GM18505 (cell line): ENCODE data around the gene OMA1.
A peak's percentile ranks its signal among the peaks of the same experiment; 100 is the strongest.
"Not testable (repeated sequence)": the region's sequence is repeated elsewhere in the genome, so short reads cannot be mapped to it uniquely, and the experiment has no call there.

Experiments
- ATAC-seq: cut with Tn5 transposase; IDR thresholded peaks from one replicate; pipeline ENCODE4 v1.9.1; 2021; ENCODE audit not compliant: unreplicated experiment
- POLR2A ChIP-seq: IDR thresholded peaks from 4 replicates; pipeline ENCODE4 v1.6.1; 2011; ENCODE audit warnings: borderline replicate concordance; ENCODE audit not compliant: insufficient read depth, insufficient read length; ENCODE audit errors: extremely low read depth

Gene OMA1

DNA sequence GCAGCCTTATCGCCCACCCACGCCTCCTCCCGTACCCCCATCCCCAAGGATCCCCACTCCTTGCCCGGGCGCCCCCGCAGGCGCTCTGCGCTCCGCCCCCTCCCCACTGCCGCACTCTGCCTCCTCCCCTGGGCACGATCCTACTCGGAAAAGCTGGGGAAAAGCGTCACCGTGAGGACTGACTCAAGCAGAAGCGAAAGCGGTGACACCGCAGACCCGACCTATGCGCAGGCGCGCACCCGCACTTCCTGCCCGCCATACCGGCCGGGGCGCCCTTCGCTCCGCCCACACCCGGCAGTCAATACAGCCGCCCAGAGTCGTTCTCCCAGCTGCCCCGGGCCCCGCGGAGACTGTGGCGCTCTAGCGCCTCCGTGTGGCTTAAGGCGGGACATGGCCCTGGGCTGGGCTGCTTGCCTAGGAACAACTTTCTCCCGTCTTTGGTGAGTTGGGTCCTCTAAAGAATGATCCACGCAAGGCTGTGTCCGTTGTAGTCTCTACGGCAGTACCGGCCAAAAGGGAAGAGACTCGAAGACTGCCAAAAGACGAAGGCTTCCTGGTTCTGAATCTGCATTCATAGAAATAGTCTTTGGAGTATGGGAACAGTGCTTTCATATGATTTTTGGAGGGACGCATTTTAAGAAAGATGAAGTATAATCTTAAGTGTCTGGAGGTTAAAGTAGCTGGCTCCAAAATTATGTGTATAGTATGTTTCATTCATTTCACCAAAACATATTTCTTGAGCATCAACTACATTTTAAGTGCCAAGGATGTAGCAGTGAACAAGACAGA lies at the start of gene OMA1:
Gene OMA1 (minus strand): TSS at position 207 of the 789 bp plus-strand sequence. CDS start 7,432 bp downstream, outside the sequence.
- TF ChIP-seq POLR2A: peak; percentile 93
- ATAC-seq: peak; percentile 96

DNA sequence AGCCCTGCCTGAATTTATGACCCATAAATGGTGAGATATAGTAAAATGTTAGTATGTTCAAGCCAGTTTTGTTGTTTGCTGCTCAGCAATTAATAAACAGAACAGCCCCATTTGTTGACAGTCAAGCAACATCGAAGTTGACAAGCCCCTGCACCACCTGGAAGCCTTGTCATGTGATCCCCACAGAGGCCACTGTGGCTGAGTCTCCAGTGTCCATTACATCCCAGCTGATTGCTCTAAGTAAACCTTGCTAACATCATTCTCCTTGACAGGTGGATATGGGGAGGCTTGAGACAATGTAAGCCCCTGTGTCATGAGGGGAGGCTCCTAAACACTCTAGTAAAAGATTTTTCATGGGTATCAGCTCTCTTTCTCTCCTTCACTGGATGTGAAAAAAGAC lies 48.0 kb upstream of the OMA1 start:
- no peak for ATAC-seq
- TF ChIP-seq POLR2A: no peak

DNA sequence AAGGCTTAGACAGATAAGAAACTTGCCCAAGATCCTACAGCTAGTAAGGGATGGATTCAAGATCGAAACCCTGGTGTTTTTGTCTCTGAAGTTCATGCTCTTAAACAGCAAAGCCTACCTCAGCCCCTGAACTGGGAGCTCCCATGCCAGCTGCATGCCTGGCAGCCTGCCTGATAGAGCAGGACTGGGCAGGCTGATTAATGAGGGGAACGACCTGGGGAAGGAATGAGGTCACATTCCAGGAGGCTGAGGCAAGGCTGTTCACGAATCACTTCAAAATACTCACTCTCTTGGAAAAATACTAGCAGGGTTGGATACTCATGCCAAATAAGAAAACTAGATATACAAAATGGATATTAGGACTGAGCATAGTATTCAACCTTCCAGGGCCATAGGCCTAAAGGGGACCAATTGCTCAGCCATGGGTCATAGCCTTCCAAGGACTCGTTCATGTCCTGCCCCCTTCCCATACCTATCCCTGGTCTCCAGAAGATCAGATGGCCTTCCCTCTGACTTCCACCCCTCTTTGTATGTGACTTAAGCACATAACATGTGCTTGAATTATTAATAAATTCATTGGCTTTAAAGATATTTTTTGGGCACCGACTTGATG lies 46.1 kb upstream of the OMA1 start:
- ATAC-seq: no peak

DNA sequence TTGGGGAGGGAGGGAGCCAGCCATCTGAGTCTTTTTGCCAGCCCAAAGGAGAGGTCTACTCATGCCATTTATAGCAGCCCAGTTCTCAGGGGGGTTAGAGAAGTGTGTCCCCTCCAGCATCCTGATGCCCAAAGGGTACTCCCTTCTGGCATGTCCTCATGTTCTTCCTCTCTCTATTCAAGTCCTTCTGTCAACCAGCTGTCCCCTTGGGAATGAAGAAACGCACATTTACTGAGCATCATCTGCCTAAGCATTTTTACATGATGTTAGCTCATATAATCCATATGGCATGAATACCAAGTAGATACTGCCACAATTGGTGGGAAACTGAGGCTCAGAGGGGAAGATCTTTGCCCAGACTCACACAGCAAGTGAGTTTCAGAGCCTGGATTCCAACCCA lies 45.3 kb upstream of the OMA1 start:
- no peak for TF ChIP-seq POLR2A
- no peak for ATAC-seq

More for the DNA sequence above, 46.1 kb upstream of the OMA1 start:
- no peak for TF ChIP-seq POLR2A

DNA sequence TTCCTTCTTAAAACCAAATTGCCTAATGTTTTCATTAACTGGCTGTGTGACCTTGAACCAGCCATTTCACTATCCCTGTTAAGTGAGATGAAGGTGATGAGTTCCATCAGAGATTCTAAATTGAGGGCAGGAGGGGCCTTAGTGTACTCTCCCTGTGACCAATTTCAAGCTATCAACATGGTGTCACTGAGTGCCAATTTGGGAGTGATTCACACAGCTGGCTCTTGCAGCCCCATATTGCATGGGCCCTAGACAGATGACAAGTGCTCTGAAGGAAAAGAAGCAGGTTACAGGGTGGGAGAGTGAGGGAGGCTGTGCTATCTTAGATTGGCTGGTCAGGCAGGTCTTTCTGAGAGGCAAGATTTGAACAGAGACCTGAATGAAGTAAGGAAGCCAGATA lies 43.5 kb upstream of the OMA1 start:
- no peak for ATAC-seq

DNA sequence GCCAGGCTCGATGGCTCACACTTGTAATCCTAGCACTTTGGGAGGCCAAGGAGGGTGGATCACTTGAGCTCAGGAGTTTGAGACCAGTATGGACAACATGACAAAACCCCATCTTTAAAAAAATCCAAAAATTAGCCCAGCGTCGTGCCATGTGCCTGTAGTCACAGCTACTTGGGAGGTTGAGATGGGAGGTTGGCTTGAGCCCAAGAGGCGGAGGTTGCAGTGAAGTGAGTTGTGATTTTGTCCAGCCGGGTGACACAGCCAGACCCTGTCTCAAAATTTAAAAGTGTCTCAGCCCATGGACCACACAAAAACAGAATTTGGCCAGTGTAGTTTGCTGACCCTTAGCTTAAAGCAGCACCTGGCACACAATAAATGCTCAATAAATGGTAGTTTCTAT lies 41.9 kb upstream of the OMA1 start:
- TF ChIP-seq POLR2A: no peak
- ATAC-seq: no peak

More for the DNA sequence above, 43.5 kb upstream of the OMA1 start:
- TF ChIP-seq POLR2A: no peak

DNA sequence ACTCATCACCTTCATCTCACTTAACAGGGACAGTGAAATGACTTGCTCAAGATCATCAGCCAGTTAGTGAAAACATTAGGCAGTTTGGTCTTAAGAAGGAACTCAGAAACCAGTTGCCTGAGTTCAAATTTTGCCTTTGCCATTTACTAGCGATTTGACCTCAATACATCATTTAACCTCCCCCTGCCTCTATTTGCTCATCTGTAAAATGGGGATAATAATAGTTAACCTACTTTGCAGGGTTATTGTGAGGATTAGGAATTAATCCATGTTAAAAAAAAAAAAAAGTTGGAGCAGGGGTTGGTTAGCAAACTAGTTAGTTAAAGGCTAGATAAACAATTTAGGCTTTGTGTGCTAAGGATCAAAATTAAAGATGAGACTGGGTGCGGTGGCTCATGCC lies 41.1 kb upstream of the OMA1 start:
- ATAC-seq: no peak
- no peak for TF ChIP-seq POLR2A

DNA sequence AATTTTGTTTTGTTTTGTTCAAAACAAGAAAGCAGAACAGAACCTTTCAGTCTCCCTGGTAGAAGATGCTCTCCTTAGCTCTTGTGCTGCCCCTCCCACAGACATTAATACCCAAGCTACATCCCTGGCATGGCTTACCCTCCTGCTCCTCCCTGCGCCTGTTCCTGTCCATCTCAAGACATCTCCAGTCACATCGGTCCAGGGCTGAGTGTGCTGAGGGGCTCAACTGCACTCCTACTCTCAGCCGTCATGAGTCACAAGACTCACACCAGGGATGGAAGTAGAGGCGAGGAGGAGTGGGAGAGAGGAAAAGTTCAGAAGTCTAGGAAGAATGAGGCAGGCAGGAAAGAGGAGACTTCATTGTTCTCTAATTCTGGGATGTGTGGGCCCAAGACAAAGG lies 39.7 kb upstream of the OMA1 start:
- no peak for ATAC-seq
- no peak for TF ChIP-seq POLR2A

DNA sequence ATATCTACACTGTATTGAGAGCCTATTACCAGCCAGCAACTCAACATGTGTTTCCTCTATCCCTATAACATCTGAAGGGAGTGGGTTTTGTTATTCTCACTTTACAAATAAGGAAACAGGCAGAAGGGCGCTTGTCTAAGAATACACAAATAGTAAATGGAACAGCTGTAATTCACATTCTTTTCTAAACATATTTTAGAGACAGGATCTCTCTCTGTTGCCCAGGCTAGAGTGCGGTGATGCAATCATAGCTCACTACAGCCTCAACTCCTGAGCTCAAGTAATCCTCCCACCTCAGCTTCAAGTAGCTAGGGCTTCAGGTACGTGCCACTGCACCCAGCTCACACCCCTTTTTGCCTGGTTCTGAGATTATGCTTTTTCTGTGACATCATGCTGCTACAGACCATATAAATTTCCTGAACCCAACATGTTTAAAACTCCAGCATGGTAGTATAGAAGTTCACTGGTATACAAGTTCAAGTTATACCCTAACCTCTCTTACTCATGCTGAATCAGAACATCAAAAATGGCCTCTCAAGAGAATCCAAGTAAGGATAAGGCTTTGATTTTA lies 39.1 kb upstream of the OMA1 start:
- no peak for TF ChIP-seq POLR2A
- ATAC-seq: no peak

DNA sequence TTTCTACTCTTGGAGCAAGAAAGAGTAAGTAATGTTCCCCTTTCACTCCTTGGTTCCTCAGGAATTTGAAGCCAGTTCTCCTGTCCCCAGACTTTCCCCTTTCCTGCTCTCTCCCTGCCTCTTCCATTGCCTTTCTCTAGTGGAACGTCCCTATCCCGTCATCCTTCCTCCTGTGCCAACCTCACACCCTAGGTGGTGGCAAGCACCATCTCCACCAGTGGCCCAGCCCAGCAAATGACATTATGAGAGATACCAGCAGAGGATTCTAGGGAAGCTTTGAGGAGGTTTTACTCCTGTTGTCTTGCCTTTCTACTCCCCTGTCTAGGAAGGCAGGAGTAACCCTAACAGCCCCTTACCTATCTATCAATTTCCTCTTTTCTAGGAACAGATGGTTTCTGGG lies 38.6 kb upstream of the OMA1 start:
- ATAC-seq: no peak

DNA sequence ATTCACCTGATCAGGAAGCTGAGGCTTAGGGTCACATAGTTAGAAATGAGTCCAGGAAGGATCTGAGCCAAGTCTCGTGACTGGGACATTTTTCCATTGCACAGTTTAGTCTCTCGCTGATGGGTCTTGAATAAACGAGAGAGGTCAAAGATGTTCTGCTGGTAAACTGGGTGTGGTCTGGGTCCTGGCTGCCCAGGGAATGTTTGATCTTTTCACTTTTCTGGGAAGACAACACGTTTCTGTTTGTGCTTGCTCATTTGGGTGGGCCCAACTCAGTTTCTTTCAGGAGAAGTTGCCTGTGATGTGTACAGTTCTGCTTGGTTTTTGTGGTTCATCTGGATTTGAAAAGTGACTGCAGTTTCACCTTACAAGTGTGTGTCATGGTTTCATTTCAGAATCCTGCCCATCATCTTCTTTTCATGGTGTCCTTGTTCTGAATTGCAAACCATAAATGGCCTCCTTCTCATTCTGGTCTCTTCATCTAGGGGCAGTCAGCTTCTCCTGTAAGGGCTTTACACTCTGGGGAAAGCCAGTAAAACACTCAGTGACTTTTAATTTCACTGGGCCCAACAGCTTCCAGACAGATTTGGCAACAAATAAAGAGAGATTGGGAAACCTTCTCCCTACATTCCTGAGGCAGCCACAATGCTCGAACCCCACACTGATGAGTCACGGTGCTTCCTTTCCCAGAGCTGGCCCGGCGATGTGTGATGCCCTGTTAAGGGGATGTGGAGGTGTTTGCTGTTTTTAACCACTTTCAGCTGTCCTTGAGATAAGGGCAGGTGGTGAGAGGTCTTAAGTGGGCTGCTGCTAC lies 37.8 kb upstream of the OMA1 start:
- no peak for TF ChIP-seq POLR2A
- no peak for ATAC-seq

More for the DNA sequence above, 38.6 kb upstream of the OMA1 start:
- TF ChIP-seq POLR2A: no peak

DNA sequence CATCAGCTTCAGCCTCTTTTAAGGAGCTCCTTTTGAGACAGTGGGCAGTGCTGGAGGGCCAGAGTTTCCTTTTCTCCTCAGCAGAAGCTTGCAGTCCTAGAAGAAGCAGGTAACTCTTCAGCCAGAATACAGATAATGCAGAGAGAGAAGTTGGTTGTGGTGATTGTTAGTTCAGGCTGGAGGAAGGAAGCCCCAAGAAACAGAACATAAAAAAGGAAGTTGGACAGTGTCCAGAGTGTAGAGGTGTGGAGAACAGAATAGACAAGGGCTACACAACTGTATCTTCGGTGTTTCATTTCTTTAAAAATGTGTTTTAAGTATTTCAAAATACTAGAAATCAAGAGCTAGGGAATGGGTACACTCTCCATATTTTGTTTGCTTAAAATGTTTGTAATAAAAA lies 37.0 kb upstream of the OMA1 start:
- ATAC-seq: no peak
- TF ChIP-seq POLR2A: no peak

DNA sequence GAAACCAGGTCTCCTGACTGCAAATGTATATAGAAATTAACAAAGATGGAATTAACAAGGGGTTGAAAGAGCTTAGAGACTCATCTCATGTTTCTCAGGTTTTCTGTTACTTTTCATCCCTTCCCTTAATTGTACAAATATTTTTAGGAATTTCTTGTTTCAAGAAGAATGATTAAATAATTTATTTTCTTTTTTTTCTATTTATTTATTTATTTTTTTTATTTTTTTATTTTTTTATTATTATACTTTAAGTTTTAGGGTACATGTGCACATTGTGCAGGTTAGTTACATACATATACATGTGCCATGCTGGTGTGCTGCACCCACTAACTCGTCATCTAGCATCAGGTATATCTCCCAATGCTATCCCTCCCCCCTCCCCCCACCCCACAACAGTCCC lies 35.6 kb upstream of the OMA1 start:
- not testable (repeated sequence) for ATAC-seq

DNA sequence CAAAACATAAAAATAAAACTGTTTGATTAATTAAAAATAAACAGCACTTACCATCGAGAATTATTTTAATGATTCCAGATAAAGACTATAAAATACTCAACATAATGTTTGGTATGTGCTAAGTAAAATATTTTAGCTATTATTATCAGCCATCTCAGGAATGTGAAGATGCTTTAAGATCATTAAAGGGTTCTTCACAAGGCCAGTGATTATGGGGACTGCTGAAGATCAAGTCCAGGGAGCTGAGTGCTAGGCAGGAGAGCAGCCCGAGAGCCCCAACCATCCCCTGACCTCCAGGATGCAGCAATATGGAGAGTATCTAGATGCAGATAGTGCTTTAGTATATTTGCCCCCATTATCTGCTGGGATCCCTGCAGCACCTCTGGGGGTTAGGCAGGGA lies 35.1 kb upstream of the OMA1 start:
- TF ChIP-seq POLR2A: no peak
- ATAC-seq: no peak

DNA sequence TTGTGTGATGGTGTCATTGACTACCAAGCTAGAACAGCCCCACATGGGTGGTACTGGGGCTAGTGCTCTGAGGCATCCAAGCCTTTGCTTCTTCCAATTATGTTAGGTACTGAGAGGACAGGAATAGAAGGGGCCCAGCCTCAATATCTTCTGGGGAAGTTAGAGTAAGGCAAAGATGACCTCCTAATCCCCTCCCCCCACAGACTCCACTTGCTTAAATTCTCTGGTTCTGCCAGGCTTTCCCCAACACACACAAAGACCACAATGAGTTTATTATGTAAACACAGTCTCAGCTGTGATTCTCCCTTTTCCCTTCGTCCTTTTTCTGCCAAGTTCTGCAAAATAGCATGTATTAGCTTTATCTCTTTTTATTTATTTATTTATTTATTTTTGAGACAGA lies 33.7 kb upstream of the OMA1 start:
- no peak for ATAC-seq

More for the DNA sequence above, 33.7 kb upstream of the OMA1 start:
- TF ChIP-seq POLR2A: no peak
